ENCODE results near the gene NPY2R. TPM values are rescaled to one million over a fixed set of nuclear protein-coding genes. Genes with fewer than 3 reads are reported as not detected.

Gene NPY2R
- total RNA-seq, 2 donors from 2014 or later = not detected

DNA sequence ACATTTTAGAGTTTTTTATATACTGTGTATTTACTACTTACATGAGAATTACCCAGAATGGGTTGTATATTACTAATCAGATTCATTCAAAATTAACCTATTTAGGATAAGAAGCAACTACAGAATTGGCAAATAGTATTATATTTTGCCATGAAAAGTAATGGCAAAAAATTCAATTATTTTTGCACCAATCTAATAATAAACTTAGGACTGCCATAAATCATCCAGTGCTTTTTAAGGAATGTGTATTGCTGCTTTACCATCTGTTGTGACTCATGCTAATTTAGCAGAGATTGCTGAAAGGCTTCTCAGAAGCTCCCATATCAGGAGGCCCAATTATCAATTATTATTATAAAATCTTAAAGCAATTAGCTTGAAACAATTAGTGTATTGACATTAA is 24.0 kb downstream of the NPY2R start:
- Mint-ChIP-seq H3K27ac (no peak overlapping the region), H3K36me3 (ENCODE audit: low read depth) (no peaks in the 10 kb centered on the region), H3K27me3 (no peaks in the 10 kb centered on the region), H3K9me3 (no peaks in the 10 kb centered on the region), H3K4me3 (no peak overlapping the region), H3K4me1 (no peaks in the 10 kb centered on the region)
- ATAC-seq (replicated peaks) = no peak

DNA sequence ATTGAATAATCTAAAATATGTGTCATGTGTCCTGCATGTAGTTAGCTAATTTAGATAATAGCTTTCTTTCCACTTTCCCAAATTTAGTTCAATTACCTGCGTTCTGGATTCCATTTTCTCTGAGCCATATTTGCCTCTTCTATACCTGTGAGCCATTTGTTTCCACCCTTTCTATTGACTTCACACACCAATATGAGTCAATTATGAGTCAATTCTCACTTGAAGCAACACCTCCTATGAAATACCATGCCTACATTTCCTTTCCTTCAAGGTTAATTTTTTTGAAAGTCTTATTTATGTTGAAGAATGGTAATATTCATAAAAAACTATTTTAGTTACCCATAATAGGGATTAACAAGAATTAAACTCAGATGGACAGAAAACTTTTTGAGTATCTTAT is 25.8 kb downstream of the NPY2R start:
- Mint-ChIP-seq H3K27me3 (no peaks in the 10 kb centered on the region), H3K4me1 (no peaks in the 10 kb centered on the region), H3K9me3 (no peaks in the 10 kb centered on the region), H3K27ac (no peak overlapping the region), H3K36me3 (ENCODE audit: low read depth) (no peaks in the 10 kb centered on the region), H3K4me3 (no peak overlapping the region)
- ATAC-seq (replicated peaks) = no peak

DNA sequence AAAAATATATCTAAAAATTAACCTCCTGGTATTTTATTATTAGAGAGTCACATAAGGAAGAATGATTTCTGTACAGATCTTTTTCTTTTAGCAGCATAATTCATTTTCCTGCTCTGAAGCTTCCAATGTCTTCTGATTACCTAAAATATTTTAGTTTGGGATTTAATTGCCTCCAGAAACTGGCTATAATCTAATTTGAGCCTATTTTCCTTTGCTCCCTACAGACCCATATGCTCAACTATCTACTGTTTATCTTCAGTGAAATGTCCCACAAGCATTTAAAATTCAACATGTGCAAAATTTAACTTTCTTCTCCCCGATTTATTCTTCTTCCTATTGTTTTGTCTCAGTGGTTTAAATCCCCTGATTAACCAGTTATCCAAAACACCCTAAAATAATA is 29.1 kb downstream of the NPY2R start:
- H3K4me3 Mint-ChIP-seq = no peak overlapping the region
- ATAC-seq (replicated peaks) = no peak
- H3K36me3 Mint-ChIP-seq (ENCODE audit: low read depth) = no peaks in the 10 kb centered on the region
- no peaks in the 10 kb centered on the region for H3K27me3 Mint-ChIP-seq
- no peaks in the 10 kb centered on the region for H3K4me1 Mint-ChIP-seq
- no peak overlapping the region for H3K27ac Mint-ChIP-seq
- H3K9me3 Mint-ChIP-seq = peaks cover 5% of the 10 kb centered on the region

DNA sequence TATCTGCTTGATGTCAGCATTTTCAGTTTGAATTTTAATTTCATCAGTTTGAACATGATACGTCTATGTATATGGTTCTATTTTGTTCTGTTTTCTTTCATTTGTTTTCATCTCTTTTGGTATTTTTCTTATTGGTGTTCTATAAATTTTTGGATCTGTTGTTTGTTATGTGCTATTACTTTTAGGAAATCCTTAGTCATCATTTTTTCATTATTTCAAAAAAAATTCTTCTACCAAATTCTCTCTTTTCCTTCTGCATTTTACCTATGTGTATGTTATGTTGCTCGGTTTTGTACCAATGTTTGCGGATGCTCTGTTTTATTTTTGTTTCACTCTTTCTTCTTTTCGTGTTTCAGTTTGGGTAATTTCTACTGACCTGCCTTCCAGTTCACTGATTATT is 32.8 kb downstream of the NPY2R start:
- Mint-ChIP-seq H3K27ac (no peak overlapping the region), H3K27me3 (peaks cover 3% of the 10 kb centered on the region), H3K36me3 (ENCODE audit: low read depth) (no peaks in the 10 kb centered on the region), H3K4me3 (no peak overlapping the region), H3K9me3 (peaks cover 5% of the 10 kb centered on the region), H3K4me1 (no peaks in the 10 kb centered on the region)
- no peak for ATAC-seq (replicated peaks)

DNA sequence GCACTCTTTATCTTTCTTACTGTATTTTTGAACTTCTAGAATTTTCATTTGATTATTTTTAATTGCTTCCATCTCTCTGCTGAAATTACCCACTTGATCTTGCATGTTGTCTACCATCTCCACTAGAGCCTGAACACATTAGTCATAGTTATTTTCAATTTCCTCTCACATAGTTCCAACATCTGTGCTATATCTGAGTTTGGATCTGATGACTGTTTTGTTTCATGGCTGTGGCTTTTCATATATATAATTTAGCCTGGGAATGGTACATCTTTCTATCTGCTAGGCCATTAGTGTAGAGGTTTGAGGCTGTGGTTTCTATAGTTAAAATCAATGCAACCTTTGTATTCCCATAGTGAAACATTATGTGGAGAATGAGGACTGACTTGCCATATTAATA is 33.2 kb downstream of the NPY2R start:
- Mint-ChIP-seq H3K27me3 (peaks cover 3% of the 10 kb centered on the region), H3K4me3 (no peak overlapping the region), H3K27ac (no peak overlapping the region), H3K9me3 (peaks cover 5% of the 10 kb centered on the region), H3K4me1 (no peaks in the 10 kb centered on the region), H3K36me3 (ENCODE audit: low read depth) (no peaks in the 10 kb centered on the region)
- no peak for ATAC-seq (replicated peaks)

DNA sequence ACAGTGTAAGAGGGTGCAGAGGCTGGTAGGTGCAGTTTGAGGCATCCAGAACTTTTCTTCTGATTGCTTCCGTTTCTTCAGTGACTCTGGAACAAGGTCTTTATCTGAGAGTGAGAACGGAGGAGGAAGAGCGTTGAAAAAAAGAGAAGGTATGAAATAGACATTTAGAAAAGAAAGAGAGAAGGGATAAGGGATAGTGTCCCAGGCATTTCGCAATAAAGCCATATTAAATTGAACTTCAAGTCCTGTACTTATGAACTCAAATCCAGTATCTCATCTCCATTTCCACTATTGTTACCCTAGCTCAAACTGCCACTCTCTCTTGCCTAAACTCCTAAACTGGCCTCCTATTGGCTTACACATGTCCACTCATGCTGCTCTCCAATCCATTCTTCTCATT is 36.7 kb downstream of the NPY2R start:
- Mint-ChIP-seq H3K27me3 (peaks cover 3% of the 10 kb centered on the region), H3K4me3 (no peak overlapping the region), H3K36me3 (ENCODE audit: low read depth) (no peaks in the 10 kb centered on the region), H3K9me3 (peaks cover 5% of the 10 kb centered on the region), H3K27ac (no peak overlapping the region), H3K4me1 (no peaks in the 10 kb centered on the region)
- ATAC-seq (replicated peaks) = no peak

DNA sequence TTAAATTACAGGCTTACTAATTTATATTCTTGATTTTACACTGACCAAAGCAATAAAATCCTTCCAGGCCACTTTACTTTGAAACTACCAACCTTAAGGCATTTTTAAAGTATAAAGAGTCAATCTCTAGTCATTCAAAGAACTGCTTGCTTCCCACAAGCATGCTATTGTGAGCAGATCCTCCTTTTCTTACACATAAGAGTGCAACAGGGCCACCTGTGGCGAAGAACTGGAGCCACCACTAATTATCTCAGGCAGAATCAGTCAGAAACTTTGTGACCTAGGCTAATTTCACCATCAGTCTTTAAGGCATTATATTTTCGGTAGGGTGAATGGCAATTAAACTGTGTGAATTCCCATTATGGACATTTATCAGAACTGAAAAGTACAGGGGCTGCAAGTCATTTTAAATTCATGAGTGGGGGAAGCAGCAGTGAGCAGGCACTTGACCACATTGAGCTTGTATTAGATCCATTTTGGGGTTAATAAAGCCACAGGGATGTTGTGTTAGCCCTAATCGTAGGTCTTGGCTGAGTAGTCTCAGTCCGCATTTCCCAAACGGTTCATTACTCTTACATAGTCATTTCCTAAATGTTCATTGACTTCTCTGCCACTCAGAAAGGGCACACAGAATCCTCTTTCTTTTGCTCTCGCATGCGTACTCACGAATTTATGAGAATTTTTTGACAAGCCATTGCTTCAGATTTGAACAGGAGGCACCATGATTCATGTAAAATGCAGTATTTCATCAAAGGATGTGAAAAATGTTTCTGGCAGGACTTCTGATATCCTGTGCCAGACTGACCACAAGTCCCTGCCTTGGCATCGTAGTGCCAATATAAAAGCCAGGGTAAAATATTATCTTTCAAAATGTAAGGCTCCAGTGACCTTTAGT is 39.8 kb downstream of the NPY2R start:
- Mint-ChIP-seq H3K4me3 (no peak overlapping the region), H3K27me3 (peaks cover 3% of the 10 kb centered on the region), H3K27ac (no peak overlapping the region), H3K36me3 (ENCODE audit: low read depth) (no peaks in the 10 kb centered on the region), H3K9me3 (no peaks in the 10 kb centered on the region), H3K4me1 (no peaks in the 10 kb centered on the region)
- no peak for ATAC-seq (replicated peaks)

DNA sequence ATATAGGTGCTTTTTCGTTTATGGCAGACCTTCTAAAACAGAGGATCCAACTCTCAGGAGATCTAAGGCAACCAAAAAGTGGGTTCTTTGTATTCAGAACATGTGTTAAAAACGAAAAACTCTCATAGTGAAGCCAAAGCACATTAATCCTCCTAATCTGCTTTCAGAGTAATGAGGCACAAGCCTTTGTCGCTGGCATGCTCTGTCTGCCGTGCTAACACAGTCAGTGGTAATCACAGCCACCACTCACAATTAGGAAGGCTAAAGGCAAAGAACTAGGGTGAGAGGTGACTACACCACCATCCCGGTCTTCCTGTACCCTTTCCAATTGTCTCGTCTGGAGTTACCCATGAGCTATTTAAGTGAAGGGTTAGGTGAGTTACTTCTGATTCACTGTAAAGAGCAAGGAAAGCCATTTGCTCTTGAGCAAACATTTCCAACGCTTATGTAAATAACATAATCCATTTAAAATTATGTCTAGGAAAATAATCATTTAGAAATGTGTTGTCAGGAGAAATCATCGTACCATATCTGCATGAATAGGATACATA is 40.7 kb downstream of the NPY2R start:
- H3K4me3 Mint-ChIP-seq = no peak overlapping the region
- no peaks in the 10 kb centered on the region for H3K36me3 Mint-ChIP-seq (ENCODE audit: low read depth)
- peaks cover 9% of the 10 kb centered on the region for H3K27me3 Mint-ChIP-seq
- ATAC-seq (replicated peaks) = no peak
- H3K4me1 Mint-ChIP-seq = no peaks in the 10 kb centered on the region
- no peak overlapping the region for H3K27ac Mint-ChIP-seq
- H3K9me3 Mint-ChIP-seq = peaks cover 5% of the 10 kb centered on the region

DNA sequence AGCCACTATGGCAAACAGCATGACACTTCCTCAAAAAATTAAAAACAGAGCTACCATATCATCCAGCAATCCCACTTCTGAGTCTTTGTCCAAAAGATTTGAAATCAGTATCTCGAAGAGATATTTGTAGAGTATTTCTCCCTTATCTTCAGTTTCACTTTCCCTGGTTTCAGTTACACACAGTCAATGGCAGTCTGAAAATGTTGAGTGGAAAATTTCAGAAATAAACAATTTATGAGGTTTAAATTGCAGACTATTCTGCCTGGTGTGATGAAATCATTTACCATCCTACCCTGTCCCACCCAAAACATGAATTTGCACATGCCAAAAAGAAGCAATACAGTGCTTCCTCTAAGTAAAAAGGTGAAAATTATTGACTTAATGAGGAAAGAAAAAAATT is 43.9 kb downstream of the NPY2R start:
- no peaks in the 10 kb centered on the region for H3K4me1 Mint-ChIP-seq
- H3K36me3 Mint-ChIP-seq (ENCODE audit: low read depth) = no peaks in the 10 kb centered on the region
- no peak overlapping the region for H3K4me3 Mint-ChIP-seq
- H3K27ac Mint-ChIP-seq = no peak overlapping the region
- H3K9me3 Mint-ChIP-seq = peaks cover 5% of the 10 kb centered on the region
- peaks cover 6% of the 10 kb centered on the region for H3K27me3 Mint-ChIP-seq
- no peak for ATAC-seq (replicated peaks)

DNA sequence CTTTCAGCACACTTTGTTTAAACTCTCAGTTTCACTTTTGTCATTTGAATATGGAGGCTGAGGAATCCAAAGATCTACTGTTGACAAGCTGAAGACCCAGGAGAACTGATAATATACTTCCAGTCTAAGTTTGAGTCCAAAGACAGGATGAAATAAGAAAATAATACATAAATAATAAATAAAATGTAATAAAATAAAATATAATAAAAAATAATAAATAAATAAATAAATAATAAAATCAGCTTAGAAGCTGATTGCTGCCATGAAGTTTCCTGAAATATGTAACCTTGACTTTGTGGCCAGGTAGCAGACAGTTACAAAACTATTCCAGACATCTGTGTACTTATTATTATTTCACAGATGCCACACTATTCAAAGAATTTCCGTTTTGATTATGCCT is 55.0 kb downstream of the NPY2R start:
- Mint-ChIP-seq H3K27ac (no peak overlapping the region), H3K36me3 (ENCODE audit: low read depth) (no peaks in the 10 kb centered on the region), H3K4me1 (no peaks in the 10 kb centered on the region), H3K4me3 (no peak overlapping the region), H3K27me3 (peaks cover 6% of the 10 kb centered on the region), H3K9me3 (no peaks in the 10 kb centered on the region)
- ATAC-seq (replicated peaks) = no peak

DNA sequence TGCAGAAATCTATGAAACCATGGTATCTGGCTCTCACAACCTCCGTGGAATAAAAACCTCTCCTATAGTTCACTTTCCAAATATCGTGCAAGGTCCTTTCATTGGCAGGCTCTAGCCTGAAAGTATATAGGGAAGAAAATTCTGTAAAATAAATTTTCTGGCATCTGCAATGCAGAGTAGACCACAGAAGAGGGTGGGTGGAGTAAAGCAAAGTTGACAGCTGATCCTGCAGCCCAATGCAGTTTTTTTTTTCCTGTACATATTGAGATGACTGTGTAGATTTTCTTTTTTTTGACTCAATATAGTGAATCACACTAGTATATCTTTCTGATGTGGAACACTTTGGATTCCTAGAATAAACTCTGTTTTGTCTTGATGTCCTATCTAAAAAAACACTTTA is 56.7 kb downstream of the NPY2R start:
- no peaks in the 10 kb centered on the region for H3K9me3 Mint-ChIP-seq
- no peaks in the 10 kb centered on the region for H3K4me1 Mint-ChIP-seq
- no peak overlapping the region for H3K27ac Mint-ChIP-seq
- H3K36me3 Mint-ChIP-seq (ENCODE audit: low read depth) = no peaks in the 10 kb centered on the region
- no peak for ATAC-seq (replicated peaks)
- H3K27me3 Mint-ChIP-seq = peaks cover 6% of the 10 kb centered on the region
- H3K4me3 Mint-ChIP-seq = no peak overlapping the region

Other genes starting within 250 kb of the NPY2R start
- 1 to 10 TPM; 6.0 to 7.6 TPM for gene MAP9, start 168.3 kb downstream of the NPY2R start, total RNA-seq